Measurements from ENCODE around the gene DPP6.

Gene DPP6

DNA sequence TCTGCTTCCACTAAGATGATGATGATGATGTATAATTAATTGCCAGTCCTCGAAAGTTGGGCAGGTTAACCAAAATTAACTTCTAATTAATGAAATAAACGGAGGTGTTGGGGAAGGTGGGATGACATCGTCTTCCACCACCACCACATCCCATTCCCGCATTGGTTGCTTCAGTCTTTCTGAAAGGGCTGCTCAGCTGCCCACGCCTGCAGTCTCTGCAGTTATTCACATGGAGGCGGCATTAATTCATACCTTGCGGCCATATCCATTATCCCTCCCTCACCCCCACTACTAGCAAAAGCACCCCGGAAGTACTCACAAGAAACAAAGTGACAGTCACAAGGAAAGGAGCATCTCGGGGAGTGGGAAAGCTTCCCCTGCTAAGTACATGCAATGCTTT, 387.9 kb downstream of the DPP6 start:
- H3F3A ChIP-seq (ENCODE audit: low read depth) = no peaks in the 10 kb centered on the region
- H3K9me2 ChIP-seq (replicated peaks; ENCODE audit: low read depth, low read length) = no peaks in the 10 kb centered on the region
- no peaks in the 10 kb centered on the region for H3K4me1 ChIP-seq (ENCODE audit: insufficient read depth, low read length, poor library complexity, severe bottlenecking)
- no peak overlapping the region for H2AFZ ChIP-seq (ENCODE audit: low read length)
- H3K27me3 ChIP-seq (ENCODE audit: insufficient read depth, low read length, poor library complexity, severe bottlenecking) = no peaks in the 10 kb centered on the region
- H3K9me3 ChIP-seq (ENCODE audit: insufficient read depth, low read depth, low read length) = no peaks in the 10 kb centered on the region
- H3K4me2 ChIP-seq (ENCODE audit: low read depth, low read length, poor library complexity, severe bottlenecking) = no peak overlapping the region
- no peaks in the 10 kb centered on the region for H4K20me1 ChIP-seq (ENCODE audit: insufficient read depth, low read length, poor library complexity, severe bottlenecking)
- H3K36me3 ChIP-seq (ENCODE audit: insufficient read depth, low read length) = no peaks in the 10 kb centered on the region
- no peaks in the 10 kb centered on the region for H3K79me2 ChIP-seq (ENCODE audit: insufficient read depth, low read length)
- H3K9ac ChIP-seq (ENCODE audit: low read depth, low read length, poor library complexity, severe bottlenecking) = no peak overlapping the region
- no peak for TF ChIP-seq EZH2phosphoT487 (IDR thresholded peaks at IDR 0.05; ENCODE audit: borderline replicate concordance)
- TF ChIP-seq, protein P1, sequence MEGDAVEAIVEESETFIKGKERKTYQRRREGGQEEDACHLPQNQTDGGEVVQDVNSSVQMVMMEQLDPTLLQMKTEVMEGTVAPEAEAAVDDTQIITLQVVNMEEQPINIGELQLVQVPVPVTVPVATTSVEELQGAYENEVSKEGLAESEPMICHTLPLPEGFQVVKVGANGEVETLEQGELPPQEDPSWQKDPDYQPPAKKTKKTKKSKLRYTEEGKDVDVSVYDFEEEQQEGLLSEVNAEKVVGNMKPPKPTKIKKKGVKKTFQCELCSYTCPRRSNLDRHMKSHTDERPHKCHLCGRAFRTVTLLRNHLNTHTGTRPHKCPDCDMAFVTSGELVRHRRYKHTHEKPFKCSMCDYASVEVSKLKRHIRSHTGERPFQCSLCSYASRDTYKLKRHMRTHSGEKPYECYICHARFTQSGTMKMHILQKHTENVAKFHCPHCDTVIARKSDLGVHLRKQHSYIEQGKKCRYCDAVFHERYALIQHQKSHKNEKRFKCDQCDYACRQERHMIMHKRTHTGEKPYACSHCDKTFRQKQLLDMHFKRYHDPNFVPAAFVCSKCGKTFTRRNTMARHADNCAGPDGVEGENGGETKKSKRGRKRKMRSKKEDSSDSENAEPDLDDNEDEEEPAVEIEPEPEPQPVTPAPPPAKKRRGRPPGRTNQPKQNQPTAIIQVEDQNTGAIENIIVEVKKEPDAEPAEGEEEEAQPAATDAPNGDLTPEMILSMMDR (conservative IDR thresholded peaks at IDR 0.05; ENCODE audit: low read length) = no peak
- H3K4me3 ChIP-seq (ENCODE audit: low read length, poor library complexity, severe bottlenecking) = no peak overlapping the region

DNA sequence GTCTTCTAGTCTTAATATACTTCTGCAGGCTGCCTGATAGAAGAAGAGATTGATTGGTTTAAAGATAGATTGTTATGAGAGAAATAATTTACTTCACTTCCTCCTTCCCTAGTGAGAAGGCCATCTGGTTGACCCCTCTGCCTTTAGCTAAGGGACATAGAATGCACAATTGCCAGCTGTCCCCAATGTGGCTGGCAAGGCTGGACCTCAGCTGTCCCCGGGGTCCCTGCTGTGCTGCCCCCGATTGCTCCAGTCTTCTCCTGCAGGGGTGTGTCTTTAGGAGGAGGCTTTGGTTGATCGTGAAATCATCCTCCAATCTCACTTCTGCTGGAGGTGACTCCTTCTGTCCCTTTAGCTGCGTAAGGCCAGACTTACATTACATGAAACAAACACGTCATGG, 388.5 kb downstream of the DPP6 start:
- Histone ChIP-seq H3K4me2 (ENCODE audit: low read depth, low read length, poor library complexity, severe bottlenecking) (no peak overlapping the region), H3K27me3 (ENCODE audit: insufficient read depth, low read length, poor library complexity, severe bottlenecking) (no peaks in the 10 kb centered on the region), H4K20me1 (ENCODE audit: insufficient read depth, low read length, poor library complexity, severe bottlenecking) (no peaks in the 10 kb centered on the region), H3K9me2 (replicated peaks; ENCODE audit: low read depth, low read length) (no peaks in the 10 kb centered on the region), H3K36me3 (ENCODE audit: insufficient read depth, low read length) (no peaks in the 10 kb centered on the region), H2AFZ (ENCODE audit: low read length) (no peak overlapping the region), H3K79me2 (ENCODE audit: insufficient read depth, low read length) (no peaks in the 10 kb centered on the region), H3K9me3 (ENCODE audit: insufficient read depth, low read depth, low read length) (no peaks in the 10 kb centered on the region), H3K4me1 (ENCODE audit: insufficient read depth, low read length, poor library complexity, severe bottlenecking) (no peaks in the 10 kb centered on the region), H3K4me3 (ENCODE audit: low read length, poor library complexity, severe bottlenecking) (no peak overlapping the region), H3K9ac (ENCODE audit: low read depth, low read length, poor library complexity, severe bottlenecking) (no peak overlapping the region), H3F3A (ENCODE audit: low read depth) (no peaks in the 10 kb centered on the region)
- no peak for TF ChIP-seq EZH2phosphoT487 (IDR thresholded peaks at IDR 0.05; ENCODE audit: borderline replicate concordance)

- Histone ChIP-seq H3K9ac (ENCODE audit: low read depth, low read length, poor library complexity, severe bottlenecking) (no peak overlapping the region), H3K4me2 (ENCODE audit: low read depth, low read length, poor library complexity, severe bottlenecking) (no peak overlapping the region), H3K79me2 (ENCODE audit: insufficient read depth, low read length) (no peaks in the 10 kb centered on the region), H3K4me1 (ENCODE audit: insufficient read depth, low read length, poor library complexity, severe bottlenecking) (no peaks in the 10 kb centered on the region), H3K36me3 (ENCODE audit: insufficient read depth, low read length) (no peaks in the 10 kb centered on the region), H2AFZ (ENCODE audit: low read length) (no peak overlapping the region), H3K9me2 (replicated peaks; ENCODE audit: low read depth, low read length) (no peaks in the 10 kb centered on the region), H3K27me3 (ENCODE audit: insufficient read depth, low read length, poor library complexity, severe bottlenecking) (no peaks in the 10 kb centered on the region), H3K4me3 (ENCODE audit: low read length, poor library complexity, severe bottlenecking) (no peak overlapping the region), H3F3A (ENCODE audit: low read depth) (no peaks in the 10 kb centered on the region), H3K9me3 (ENCODE audit: insufficient read depth, low read depth, low read length) (no peaks in the 10 kb centered on the region), H4K20me1 (ENCODE audit: insufficient read depth, low read length, poor library complexity, severe bottlenecking) (no peaks in the 10 kb centered on the region)
- no peak for TF ChIP-seq EZH2phosphoT487 (IDR thresholded peaks at IDR 0.05; ENCODE audit: borderline replicate concordance)
- TF ChIP-seq, protein P1 (conservative IDR thresholded peaks at IDR 0.05; ENCODE audit: low read length) = no peak
These were observed 389.6 kb downstream of the DPP6 start for GRCh38 chr7:154441811-154442210.

GRCh38 chr7:154442939-154443338, 390.7 kb downstream of the DPP6 start:
- no peak overlapping the region for H3K4me3 ChIP-seq (ENCODE audit: low read length, poor library complexity, severe bottlenecking)

More at GRCh38 chr7:154442939-154443338, 390.7 kb downstream of the DPP6 start:
- H3K27me3 ChIP-seq (ENCODE audit: insufficient read depth, low read length, poor library complexity, severe bottlenecking) = no peaks in the 10 kb centered on the region
- H4K20me1 ChIP-seq (ENCODE audit: insufficient read depth, low read length, poor library complexity, severe bottlenecking) = no peaks in the 10 kb centered on the region
- H2AFZ ChIP-seq (ENCODE audit: low read length) = no peak overlapping the region
- no peaks in the 10 kb centered on the region for H3K36me3 ChIP-seq (ENCODE audit: insufficient read depth, low read length)
- H3K9me3 ChIP-seq (ENCODE audit: insufficient read depth, low read depth, low read length) = no peaks in the 10 kb centered on the region
- no peak overlapping the region for H3K4me2 ChIP-seq (ENCODE audit: low read depth, low read length, poor library complexity, severe bottlenecking)
- H3F3A ChIP-seq (ENCODE audit: low read depth) = no peaks in the 10 kb centered on the region
- no peak overlapping the region for H3K9ac ChIP-seq (ENCODE audit: low read depth, low read length, poor library complexity, severe bottlenecking)
- no peak for TF ChIP-seq EZH2phosphoT487 (IDR thresholded peaks at IDR 0.05; ENCODE audit: borderline replicate concordance)
- TF ChIP-seq, protein P1 (conservative IDR thresholded peaks at IDR 0.05; ENCODE audit: low read length) = no peak
- no peaks in the 10 kb centered on the region for H3K79me2 ChIP-seq (ENCODE audit: insufficient read depth, low read length)
- no peaks in the 10 kb centered on the region for H3K4me1 ChIP-seq (ENCODE audit: insufficient read depth, low read length, poor library complexity, severe bottlenecking)
- H3K9me2 ChIP-seq (replicated peaks; ENCODE audit: low read depth, low read length) = no peaks in the 10 kb centered on the region

Measured in Loucy (cell line).